Measurements from ENCODE around the gene SLC2A8.

SLC2A8 gene

DNA sequence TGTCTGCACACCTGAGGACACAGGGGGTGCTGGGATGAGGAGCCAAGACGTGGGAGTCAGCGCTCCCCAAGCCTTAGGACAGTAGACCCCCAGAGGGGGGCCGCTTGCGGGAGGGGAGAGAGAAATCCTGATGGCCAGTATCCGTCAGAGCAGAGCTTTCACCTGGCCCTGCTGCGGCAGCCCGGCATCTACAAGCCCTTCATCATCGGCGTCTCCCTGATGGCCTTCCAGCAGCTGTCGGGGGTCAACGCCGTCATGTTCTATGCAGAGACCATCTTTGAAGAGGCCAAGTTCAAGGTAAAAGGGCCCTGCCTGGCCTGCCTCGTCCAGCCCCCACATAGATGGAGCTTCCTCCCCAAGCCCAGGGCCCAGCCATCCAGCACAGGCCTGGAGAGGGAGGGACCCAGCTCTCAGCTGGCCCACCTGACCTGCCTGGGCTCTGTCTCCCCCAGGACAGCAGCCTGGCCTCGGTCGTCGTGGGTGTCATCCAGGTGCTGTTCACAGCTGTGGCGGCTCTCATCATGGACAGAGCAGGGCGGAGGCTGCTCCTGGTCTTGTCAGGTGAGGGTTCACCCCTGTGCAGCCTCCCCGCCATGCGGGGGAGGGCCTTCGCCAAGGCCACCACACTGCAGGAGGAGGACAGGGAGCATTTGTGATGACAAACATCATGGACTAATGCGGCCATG, 6.7 kb downstream of the SLC2A8 start:
- no peak for DNase-seq

DNA sequence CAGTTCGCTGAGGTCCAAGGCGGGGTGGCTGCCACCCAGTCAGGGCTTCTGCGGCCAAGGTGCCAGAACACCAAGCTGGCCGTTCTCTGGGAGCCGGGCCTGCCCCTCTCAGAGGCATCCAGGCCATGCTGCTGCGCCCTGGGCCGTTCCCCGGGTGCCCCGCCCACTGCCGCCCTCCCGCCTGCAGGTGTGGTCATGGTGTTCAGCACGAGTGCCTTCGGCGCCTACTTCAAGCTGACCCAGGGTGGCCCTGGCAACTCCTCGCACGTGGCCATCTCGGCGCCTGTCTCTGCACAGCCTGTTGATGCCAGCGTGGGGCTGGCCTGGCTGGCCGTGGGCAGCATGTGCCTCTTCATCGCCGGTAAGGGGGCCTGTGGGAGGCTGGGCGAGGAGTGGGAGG, 7.7 kb downstream of the SLC2A8 start:
- DNase-seq: no peak

DNA sequence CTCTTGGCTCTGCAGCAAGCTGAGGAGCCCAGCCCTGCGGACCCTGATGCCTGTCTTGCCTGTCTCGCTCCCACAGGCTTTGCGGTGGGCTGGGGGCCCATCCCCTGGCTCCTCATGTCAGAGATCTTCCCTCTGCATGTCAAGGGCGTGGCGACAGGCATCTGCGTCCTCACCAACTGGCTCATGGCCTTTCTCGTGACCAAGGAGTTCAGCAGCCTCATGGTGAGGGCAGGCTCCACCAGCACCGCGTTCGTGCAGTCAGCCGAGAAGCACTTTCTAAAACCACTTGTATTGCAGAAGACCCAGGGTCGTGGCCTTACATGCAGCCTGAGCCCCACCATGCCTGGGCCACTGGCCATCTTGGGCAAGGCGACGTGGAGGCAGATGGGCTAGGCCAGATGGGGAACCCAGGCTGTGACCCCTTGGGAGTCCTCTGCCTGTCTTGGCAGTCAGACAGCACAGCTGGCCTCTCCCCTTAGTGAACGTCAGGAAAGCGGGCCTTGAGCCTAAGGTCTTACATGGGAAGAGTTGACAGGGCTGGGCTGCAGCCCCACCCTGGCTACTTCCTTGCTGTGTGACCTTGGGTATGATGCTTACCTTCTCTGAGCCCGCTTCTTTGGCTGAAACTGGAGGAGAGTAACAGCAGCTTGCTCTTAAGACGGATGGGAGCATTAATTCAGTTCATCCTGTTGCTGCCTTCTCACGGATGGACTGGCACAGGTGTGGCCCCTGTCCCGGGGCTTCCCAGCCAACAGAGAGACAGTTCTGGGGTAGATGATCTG, 8.6 kb downstream of the SLC2A8 start:
- DNase-seq: no peak

DNA sequence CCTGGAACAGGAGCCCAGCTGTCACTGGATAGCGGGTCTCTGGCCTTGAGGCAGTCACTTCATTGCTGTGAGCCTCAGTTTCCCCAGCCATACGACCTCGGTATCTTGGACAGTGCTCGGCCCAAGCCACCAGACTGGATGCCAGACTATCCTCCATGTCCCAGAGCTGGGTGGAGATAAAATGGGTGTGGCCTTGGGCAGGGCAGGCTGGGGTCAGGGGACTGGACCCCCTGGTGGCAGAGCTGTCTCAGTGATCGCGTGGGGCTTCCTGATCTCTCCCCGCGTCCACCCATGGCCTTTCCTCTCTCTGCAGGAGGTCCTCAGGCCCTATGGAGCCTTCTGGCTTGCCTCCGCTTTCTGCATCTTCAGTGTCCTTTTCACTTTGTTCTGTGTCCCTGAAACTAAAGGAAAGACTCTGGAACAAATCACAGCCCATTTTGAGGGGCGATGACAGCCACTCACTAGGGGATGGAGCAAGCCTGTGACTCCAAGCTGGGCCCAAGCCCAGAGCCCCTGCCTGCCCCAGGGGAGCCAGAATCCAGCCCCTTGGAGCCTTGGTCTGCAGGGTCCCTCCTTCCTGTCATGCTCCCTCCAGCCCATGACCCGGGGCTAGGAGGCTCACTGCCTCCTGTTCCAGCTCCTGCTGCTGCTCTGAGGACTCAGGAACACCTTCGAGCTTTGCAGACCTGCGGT, 10.0 kb downstream of the SLC2A8 start:
- DNase-seq: no peak

DNA sequence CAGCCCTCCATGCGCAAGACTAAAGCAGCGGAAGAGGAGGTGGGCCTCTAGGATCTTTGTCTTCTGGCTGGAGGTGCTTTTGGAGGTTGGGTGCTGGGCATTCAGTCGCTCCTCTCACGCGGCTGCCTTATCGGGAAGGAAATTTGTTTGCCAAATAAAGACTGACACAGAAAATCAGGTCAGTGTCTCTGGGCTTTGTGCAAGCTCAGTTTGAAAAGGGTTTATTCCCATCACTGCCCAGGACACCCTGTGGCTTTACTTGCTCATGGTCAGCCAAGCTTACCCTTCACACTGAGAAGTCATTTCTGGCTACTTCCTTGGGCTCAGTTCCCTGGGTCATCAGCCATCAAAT, 10.5 kb downstream of the SLC2A8 start:
- peak; percentile 75 to 81 for DNase-seq

DNA sequence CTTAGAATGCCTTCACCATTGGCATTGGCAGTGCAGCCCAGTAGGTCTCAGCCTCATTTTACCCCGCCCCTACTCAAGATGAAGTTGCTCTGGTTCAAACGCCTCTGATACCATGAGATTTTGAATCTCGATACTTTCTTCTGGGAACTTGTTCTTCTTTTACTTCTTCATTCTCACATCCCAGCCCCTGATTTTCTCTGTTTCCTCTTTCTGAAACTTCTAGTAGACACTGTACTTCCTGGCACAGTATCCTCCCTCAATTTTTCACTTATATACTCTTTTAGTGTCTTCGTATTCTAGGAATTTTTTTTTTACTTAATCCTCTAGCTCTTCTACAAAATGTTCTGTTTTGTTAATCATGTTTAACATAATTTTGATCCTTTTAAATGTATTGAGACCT, 14.2 kb downstream of the SLC2A8 start:
- no peak for DNase-seq

DNA sequence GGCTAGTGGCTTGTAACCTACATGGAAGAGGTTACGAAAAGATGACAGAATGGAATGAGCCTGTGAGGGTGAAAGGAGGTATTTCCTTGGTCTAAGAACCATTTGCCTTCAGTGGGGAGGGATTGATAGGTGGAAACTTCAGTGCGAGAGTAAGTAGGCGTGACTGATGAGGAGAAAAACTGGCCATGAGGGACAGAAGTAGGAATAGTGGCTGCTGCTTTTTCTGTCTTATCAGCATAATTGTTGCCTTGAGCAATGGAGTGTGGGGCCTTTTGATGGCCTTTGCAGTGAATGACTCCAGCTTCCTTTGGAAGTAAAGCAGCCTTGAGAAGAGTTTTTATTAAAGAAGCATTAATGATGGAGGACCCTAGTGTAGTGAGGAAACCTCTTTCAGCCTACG, 18.2 kb downstream of the SLC2A8 start:
- DNase-seq: no peak

DNA sequence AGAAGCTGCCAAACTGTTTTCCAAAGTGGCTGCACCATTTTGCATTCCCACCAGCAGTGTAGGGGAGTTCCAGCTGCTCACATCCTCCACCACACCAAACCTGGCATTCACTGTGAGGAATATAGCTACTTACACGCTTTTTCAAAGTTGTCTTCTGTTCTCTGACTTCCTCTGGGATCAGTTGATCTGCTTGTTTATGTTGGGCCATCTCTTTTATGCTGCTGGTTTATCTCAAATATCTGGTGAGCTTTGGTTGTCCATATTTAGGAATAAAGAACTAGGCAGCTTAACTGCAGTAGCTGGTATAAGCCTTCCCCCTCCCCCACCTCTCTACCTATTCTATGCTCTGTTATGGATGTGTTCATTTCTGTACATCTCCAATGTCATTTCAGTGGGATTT, 18.7 kb downstream of the SLC2A8 start:
- no peak for DNase-seq

DNA sequence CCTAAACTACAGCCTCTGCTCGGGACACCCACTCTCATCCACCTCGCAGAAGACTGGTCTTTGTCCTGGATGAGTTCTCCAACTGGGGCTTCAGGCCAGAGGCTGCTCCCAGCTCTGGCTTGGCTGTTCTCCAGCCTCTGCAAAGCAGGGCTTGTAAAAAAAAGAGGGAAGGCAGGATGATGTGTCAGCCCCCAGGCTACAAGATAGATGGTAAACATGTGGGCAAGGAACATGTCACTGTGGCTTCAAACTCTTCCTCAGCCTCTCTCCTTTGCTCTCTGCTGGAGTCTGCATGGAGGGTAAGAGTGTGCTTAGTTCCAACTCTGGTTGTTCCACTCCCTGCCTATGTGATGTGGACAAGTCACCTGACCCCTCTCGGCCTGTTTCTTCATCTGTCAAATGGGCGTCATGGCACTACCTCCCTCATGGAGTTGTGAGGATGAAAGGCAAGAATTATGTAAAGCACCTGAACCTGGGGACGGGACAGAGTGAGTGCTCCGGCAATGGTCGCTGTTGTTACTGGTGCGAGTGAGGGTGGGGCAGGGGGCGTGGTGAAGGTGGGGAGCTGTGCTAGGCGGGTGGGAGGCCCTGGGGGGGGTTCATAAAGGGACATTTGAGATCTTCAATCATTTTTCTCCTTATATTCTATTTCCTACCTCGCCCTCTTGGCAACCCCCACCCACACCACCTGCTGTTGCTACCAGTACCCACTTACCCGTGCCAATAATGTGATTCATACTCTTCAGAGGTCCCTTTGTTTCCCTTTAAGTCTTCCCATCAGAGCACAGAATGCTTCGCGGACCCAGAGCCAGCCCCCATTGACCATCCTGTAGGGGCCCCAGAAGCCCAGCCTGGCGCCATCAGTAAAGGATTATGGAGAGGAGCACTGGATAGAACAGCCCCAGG, 20.4 kb downstream of the SLC2A8 start:
- DNase-seq: no peak

DNA sequence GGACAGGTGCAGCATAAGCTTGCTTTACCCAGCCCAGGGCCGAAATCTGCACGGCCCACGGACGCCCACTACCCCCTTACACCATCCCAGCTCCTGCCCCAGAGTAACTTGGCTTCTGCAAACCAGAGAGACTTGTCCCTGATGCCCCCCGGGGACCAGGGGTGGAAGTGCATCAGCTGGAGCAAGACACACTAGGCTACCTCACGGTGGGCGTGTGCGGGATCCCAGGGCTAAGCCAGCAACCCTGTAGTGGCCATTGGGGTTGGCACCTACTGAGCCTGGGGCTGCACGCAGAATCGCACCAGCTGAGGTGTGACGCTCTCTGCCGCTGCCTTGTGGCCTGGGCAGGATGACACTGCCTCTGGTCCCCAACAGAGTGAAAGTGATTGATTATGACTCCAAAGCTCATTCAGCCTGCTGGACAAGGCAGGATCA, 21.1 kb downstream of the SLC2A8 start:
- DNase-seq: no peak

DNA sequence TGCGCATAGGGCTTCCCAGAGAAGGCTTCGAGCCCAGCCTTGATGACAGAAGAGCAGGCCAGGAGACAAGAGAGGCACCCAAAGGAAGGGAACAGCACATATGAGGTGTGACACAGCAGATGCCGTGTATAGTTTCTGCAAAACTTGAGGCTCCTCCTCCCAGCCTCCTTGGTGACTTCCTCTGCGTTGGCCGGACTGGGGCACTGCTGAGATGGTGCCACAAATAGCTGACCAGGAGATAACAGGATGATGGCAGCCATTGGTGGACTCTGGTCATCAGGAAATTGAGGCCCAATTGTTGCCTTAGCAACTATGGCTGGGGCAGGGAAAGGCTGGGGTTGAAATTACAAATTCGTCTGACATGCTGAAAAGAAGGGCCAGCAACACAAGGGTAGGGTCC, 22.4 kb downstream of the SLC2A8 start:
- no peak for DNase-seq

DNA sequence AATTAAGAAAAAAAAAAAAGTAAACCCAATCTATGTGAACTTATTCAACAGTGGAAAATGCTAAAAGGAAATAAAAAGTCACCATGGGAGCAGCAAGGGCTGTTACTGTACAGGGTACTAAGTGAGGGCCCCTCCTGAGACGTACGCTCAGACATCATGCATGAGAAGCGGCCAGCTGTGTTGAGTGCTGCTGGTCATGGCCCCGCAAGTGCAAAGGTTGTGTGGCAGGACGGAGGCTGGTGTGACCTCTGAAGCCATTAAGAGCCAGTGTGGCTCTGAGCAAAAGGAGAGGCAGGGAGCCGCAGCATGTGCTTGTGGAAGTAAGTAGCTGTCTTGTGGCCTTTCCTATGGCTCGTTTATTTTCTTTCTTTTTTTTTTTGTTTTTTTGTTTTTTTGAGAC, 24.1 kb downstream of the SLC2A8 start:
- no peak for DNase-seq

DNA sequence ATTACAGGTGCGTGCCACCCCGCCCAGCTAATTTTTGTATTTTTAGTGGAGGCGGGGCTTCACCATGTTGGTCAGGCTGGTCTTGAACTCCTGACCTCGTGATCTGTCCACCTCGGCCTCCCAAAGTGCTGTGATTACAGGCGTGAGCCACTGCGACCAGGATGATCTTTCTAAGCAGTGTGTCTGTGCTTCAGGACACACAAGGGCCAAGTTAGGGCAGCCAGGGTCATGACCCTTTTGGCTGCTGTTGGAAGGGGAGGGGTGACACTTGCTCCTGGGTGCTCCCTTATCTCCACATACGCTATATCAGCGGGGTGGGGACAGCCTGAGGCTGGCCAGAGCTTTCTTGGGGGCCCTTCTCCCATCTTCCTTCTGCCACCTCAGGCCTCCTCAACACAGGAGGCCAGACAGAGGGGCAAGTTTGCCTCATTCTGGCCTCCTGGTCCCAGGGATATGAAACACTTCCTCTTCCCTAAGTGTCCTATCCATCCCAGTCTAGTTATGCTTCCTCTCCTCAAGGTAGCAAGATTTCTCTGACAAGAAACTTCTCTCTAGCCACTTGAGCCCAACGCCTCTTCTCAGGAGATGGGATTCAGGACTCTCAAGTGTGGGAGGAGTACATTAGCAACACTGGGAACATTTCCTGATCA, 25.3 kb downstream of the SLC2A8 start:
- no peak for DNase-seq

DNA sequence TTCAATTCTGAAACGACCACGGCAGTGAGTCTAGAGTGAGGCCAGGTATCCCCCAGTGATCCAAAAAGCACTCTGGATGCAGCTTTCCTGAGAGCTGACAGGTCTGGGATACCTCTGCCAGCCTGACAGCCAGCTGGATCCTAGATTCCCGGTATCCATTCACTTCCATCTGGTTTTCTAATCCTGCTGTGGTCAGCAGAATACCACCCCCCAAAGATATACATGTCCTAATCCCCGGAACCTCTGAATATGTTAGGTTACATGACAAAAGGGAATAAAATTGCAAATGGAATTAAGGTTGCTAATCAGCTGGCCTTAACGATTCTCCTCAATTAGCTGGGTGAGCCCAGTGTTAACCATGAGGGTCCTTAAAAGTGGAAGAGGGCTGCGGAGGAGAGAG, 25.8 kb downstream of the SLC2A8 start:
- no peak for DNase-seq

DNA sequence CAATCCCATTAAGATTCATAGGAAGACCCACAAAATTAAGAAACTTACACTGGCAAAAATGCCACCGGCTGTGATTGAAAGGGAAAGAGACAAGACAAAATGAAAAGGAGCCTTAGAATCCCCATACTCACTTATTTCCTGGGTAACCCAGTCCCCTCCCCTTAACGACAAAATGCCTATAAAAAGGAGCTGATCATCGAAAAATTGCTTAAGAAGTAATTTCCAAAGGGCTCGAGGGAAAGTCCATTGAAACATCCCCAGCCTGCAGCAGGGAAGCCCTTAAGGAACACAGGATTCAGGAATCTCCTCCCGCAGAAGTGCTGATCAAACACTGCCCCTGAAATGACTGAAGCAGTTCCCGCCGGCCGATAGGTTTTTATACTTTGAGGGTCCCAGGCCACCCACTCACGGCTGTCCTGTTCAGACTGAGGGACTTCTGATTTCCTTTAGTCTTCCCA, 26.5 kb downstream of the SLC2A8 start:
- no peak for DNase-seq

DNA sequence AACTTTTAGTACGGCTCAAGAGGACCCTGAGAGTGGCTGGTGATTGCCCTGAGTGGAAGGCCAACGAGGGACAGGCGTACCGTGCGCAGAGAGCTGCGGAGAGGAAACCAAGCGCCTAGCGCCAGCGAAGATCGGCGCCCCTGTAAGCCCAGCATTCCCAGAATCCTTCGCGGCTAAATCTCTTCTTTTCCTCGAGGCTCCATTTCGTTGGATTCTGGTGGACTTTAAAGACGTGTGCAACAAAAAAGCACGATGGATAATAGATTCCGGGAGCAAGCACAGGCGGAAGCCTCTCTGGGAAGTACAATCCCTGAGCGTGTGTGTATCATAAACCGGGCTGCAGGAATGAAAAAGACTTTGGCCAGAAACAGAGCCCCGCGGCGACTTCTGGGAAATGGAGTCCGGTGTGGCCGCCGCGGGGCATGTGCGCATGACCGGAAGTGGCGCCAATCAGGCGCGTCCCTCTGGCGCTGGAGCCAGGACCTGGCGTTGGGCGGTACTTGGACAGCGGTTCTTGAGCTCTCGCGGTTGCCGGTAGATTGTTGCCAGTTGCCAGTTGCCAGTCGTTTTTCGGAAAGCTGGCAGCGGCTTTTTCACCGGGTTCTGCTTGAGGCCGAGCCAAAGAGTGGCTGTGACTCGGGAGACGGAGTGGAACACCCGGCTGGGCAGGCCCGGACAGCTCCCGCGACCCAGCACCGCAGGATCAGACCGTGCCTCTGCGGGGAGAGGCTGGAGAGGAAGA, 27.1 kb downstream of the SLC2A8 start, which contains the start of gene ZNF79:
Gene ZNF79 (plus strand): TSS at position 449 of the 742 bp plus-strand sequence. CDS start 406 bp downstream, outside the sequence.
- DNase-seq: peak in 1 of 2 experiments; percentile 78

DNA sequence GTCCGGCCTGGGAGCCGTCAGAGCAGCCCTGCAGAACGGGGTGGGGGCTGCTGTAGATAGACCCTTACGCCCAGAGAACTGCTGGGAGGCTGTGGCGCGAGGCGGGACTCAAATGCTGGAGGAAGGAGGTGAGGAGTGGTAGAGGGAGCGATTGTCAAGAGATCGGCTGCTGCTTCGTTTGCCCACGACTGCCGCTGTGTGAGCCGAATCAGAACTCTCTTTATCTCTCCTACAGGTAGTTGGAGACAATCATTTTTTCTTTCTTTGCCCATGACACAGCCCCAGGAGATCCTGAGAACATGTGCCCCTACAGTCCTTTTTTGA, 27.7 kb downstream of the SLC2A8 start:
- DNase-seq: no peak

DNA sequence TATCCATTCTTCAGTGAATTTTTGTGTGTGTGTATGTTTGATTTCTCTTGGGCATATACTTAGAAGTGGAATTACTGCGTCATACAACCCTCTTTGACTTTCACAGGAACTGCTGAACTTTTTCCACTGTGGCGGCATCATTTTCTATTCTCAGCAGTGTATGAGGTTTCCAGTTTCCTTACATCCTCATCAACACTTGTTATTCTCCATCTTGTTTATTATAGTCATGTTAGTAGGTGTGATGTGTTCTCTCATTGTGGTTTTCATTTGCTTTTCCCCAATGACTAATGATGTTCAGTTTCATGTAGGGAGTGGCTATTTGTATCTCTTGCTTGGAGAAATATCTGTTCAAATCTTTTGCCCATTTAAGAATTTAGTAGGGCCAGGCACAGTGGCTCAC, 29.8 kb downstream of the SLC2A8 start:
- no peak for DNase-seq

DNA sequence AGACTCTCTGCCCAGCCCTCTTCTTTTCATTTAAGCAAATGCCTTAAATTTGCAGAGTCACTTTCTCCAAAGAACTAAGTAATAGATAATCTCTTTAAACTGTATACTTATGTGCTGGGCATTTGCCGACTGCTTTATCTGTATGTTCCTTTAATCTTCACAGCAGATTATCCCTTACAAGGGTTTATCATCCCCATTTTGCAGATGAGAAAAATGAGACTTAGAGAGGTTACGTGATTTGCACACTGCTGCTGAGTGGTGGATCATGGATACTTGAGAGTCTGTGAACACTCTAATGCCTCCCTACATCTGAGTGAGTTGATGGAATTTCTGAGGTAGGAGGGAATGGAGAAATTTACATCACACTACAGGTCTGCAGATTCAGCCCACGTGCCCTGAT, 31.4 kb downstream of the SLC2A8 start:
- no peak for DNase-seq

DNA sequence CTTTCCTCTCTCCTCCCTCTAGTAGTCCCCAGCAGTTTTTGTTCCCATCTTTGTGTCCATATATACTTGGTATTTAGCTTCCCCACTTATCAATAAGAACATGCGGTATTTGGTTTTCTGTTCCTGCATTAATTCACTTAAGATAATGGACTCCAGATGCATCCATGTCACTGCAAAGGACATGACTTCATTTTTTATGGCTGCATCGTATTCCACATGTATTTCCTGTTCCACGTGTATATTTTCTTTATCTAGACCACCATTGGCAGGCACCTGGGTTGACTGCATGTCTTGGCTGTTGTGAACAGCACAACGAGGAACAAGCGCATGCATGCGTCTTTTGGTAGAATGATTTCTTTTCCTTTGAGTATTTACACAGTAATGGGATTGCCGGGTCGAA, 33.4 kb downstream of the SLC2A8 start:
- no peak for DNase-seq

DNA sequence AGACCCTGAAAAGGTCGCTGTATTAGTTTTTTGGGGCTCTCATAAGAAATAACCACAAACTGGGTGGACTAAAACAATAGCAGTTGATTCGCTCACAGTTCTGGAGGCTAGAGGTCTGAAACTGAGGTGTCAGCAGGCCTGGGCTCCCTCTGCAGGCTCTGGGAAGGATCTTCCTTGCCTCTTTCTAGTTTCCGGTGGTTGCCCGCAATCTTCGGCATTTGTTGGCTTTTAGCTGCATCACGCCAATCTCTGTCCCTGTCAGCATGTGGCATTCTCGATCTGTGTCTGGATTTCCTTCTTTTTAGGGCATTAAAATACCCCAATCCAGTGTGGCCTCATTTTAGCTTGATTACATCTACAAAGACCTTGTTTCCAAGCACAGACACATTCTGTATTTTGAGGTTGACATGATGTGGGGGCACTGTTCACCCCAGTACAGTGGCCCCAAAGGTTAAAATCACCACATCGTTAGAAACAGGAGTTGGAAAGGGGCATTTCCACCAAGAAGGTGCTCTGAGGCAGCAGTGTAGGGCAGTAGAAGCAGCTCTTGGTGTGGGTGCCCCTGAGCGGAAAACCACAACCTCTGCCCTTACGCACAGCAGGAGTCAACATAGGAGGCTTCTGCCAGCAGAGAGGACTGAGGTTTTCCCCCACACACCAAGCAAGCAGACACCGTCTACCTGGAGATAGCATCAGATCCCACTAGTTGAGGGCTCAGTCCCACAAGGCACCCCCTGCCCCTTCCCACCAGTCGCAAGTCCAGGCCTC, 40.7 kb downstream of the SLC2A8 start:
- DNase-seq: no peak
